H54 (cell line): Measurements from ENCODE around the gene LATS2.
A peak's percentile ranks its signal among the peaks of the same experiment; 100 is the strongest.

Experiments used
- DNase-seq: peaks from one replicate; pipeline ENCODE4 v3.0.0; 2011; ENCODE audit warnings: low spot score, mixed read lengths; ENCODE audit not compliant: insufficient read length
- FAIRE-seq: peaks from 3 replicates; lab custom pipeline; 2011; peaks lifted over from hg19 to GRCh38; lab: Jason Lieb, UNC
- POLR2A ChIP-seq: IDR thresholded peaks from 2 replicates; pipeline ENCODE4 v1.6.1; 2011; ENCODE audit warnings: low read depth, mild to moderate bottlenecking, low read length

The LATS2 gene

DNA sequence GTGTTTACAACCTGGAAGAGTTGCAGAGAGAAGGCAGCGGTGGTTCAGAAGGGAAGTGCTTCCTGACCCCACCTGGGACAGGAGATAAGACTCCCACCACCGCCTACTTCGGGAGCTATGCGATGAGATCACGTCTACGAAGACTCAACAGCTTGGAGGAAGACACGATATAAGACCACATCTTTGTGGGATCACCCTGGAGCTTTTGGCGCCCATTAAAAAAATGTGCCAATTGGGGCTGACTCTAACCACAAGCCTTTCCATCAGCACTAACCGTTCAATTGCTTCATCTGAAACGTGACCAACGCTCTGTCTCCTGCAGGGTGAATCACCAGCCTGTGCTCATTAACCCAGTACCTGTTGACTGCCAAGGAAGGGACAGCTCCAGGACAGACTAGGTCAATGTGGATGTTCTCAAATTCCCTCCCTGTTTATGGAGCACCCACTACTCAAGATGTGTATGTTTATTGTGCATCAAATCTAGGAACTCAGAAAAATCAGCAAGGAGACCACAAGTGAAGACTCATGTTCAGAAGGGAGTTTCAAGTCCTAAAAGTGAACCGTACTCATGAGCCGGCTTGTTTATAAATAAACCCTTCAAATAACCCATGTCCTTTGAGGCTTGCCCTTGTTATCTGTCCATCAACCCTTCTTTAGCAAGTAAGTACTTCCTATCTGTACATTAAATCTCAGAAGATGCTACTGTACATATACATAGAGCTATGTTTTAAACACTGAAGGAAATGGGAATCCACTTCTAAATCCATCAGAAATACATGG, 67.5 kb downstream of the LATS2 start:
- DNase-seq, result peak; percentile 23
- no peak for TF ChIP-seq POLR2A
- no peak for FAIRE-seq

DNA sequence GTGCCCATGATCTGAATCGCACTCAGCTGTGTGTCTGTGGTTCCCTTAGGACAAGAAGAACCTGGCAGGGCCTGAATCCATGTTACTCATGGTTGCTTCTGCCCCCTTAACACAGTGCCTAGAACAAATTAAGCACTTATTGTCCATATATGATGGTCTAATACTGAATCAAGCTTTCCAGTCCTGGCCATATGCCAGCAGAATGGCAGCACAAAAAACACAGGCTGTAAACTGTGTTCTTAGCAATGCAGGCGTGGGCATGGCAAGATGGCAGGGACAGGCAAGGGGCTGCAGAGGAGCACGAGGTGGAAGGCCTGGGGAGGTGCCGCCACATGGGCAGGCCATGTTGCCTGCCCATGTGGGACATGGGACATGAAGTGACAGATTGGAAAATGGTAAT, 68.2 kb downstream of the LATS2 start:
- no peak for TF ChIP-seq POLR2A
- FAIRE-seq (no peak), DNase-seq (no peak)

DNA sequence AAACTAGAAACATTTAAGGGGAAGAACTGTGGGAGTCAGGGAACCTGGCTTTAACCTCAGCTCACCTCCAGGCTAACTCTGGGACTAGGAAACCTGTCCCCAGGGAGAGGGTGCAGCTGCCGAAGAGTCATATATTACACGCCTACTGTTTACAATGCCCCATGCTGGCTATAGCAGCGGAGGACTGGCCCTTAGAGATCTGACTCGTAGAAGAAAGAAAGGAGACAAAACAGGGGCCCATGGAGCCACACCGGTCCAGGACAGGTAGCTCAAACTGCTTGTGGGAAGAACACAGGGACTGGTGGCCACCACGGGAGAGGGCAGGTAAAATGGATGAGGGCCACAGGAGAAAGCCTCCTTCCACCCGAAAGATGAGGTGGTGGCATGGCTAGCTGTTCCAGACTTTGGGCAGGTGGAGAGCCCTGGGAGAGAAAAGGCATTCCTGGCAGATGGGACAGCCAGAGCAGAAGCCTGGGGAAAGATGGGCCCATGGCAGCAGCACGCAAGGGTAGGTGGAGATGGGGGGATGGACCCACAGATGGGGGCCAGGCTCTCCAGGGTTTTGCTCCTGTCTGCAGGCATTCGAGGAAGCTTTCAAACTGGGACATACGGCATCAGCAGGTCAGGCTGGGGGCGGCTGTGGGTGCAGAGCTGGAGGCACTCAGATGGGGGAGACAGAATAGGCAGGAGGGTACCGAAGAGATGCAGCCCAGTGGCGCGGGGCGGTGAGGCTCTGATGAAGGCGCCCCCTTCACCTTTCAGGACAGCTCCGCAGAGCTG, 69.5 kb downstream of the LATS2 start:
- FAIRE-seq, result no peak
- no peak for TF ChIP-seq POLR2A
- no peak for DNase-seq

DNA sequence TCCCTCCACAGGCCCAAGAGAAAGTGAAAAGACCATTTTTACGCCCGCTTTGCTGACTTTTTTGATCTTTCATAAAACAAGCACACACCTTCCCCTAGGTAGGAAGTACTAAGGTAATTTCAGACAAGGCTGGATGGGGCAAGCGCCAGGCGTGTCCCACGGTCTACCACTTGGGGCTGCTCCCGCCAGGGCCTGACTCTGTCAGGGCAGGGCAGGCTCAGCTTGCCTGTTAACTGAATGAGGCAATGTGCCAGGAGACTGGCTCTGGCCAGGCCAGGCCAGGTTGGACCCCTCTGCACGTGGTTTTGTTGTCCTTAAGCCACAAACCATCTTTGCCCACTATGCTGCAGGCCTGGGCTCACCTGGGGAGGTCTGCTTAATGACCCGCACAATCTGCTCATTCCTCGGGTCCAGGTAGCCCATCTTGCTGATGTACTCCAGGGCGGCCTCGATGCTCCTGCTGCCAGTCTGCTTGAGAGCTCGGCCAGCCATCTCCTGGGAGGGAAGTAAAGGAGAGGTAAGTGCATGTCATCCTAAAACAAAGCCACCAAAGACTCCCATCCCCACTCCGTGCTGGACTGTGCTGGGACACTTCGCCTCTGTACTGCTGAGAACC, 70.4 kb downstream of the LATS2 start:
- TF ChIP-seq POLR2A, result no peak
- no peak for FAIRE-seq
- no peak for DNase-seq

DNA sequence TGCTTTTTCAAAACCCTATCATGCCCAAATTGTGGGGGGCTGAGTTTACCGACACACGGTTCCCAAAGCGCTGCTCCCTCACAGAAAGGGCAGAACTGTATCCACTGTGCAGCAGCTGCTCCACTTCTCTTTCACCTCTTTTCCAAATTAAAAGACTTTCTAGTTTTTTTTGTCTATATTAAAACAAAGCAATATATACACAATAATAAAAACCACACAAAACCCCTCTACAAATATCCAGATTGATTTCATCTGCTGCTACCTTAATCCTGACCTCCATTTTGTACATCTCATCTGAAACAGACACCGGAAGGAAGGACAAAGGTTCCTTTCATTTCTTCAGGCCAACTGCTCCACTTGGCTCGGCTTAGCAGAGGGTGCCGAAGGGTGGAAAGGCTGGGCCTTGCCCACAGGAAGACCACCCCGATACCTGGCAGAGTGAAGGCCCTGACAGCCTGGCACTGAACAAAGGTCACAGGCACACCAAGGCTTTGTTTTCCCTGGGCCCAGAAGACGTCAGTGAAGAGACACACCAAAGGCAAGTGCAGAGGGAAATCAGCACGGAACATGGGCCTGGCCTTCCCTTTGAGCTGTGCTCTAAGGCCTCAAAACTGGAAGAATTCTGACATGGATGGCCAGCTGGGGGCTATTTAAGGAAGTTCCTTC, 71.6 kb downstream of the LATS2 start:
- DNase-seq, result no peak
- no peak for TF ChIP-seq POLR2A

DNA sequence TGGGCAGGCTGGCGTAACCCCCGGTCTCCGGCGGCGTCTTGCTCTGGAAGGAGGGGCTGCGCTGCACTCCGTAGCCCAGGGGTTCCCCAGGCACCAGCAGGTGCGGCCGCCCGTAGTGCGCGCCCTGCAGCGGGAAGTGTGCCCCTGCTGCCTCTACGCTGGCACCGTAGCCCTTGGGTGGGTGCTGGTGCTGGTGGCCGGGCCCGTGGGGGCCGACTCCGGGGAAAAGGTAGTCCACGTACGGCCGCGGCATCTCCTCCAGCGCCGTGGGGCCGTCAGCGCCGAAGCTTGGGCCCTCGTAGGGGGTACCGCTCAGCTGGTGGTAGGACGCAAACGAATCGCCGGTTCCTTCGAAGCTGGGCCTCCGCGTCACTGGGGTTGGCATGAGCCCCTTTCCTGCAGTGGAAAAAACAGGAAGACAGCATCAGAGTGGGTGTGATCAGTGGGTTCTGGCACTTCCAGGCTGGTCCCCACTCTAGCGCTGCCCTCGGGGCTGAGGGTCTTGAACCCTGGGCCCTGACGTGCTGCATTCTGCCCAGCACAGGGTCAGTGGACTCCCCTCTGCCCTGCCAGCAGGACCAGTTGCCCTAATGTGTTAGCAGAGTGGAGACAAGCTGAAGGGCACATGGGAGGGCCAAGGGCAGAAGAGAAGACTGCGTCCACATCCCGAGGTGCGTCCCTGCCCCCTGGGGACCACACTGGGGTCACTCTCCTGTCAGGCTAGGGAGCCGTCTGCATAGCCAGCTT, 72.3 kb downstream of the LATS2 start:
- FAIRE-seq (no peak), DNase-seq (no peak)

More for the DNA sequence above, 71.6 kb downstream of the LATS2 start:
- FAIRE-seq, result no peak

DNA sequence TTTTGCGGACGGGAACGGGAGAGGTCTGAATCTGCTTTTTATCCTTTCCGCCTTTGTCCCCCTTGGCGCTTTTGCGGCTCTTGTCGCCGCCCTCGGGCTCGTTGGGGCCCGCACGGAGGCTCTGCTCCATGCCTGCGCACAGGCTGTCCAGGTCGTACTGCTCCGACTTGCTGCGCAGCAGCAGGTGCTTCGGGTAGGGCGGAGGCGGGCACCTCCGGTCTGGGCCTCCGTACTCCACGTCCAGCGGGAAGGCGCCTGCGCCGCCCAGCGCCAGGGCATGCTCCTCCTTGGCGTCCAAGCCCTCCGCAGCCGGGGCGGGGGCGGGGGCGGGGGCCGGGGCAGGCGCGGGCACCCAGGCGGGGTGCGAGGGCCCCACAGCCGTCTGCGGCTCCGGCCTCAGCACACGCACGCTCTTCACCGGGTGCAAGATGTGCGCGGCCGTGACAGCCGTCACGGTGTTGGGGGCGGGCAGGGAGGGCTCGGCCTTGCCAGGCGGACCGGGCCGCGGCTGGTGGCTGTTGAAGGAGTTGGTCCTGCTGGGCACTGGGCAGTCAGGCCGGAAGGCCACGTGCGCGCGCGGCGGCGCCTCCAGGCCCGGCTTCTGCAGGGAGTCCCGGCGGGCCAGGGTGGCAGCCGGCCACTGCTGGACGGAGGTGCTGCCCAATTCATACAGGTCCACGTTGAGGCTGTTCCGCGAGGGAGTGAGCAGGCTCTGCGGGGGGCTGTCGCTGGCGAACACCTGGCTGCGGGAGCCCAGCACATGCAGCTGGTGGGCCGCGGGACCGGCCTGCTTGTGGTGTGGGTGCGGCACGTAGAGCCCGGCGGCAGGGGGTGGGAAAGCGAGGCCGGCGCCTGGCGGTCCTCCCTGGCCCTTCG, 73.1 kb downstream of the LATS2 start:
- no peak for FAIRE-seq

More for the DNA sequence above, 72.3 kb downstream of the LATS2 start:
- TF ChIP-seq POLR2A, result no peak

DNA sequence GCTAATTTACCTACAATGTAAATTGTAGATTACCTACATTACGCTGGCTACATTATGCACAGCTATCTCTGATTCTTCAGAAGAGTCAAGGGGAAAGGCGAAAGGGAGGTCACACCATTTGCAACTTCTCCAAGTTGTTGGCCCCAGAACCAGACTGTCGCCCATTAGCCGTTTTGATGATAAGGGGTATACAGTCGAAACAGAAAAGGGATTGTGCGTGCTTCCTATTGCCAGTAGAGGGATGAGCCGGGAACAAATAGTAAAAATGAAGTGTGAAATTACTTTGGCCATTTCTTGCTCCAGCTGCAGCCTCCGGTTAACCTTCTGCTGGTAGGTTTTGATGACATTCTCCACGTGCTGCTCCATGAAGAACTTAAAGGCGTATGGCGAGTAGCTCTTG, 73.8 kb downstream of the LATS2 start:
- DNase-seq, result no peak
- no peak for TF ChIP-seq POLR2A
- FAIRE-seq, result no peak

More for the DNA sequence above, 73.1 kb downstream of the LATS2 start:
- no peak for DNase-seq
- TF ChIP-seq POLR2A, result no peak

DNA sequence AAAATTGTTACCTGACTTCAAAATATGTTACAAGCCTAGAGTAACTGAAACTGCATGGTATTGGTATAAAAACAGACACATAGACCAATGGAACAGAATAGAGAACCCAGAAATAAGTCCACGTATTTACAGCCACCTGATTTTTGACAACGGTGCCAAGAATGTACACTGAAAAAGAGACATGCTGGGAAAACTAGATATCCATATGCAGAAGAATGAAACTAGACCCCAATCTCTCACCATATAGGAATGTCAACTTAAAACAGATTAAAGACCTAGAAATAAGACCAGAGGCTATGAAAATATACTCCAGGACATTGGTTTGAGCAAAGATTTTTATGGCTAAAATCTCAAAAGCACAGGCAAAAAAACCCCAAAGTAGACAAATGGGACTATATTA, 76.5 kb downstream of the LATS2 start:
- no peak for TF ChIP-seq POLR2A
- no peak for FAIRE-seq
- DNase-seq, result no peak

DNA sequence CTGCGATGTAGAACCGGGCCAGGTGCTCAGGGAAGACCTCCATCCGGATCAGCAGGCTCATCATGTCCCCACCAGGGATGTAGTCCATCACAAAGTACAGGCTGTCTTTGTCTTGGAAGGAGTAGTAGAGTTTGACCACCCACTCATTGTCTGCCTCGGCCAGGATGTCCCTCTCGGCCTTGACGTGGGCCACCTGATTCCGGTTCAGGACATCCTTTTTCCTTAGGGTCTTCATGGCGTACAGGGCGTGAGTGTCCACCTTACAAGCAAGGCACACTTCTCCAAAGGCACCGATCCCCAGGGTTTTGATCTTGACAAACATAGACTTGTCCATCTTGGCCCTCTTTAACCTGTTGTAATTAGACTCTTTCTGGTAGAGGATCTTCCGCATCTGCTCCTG, 78.0 kb downstream of the LATS2 start:
- DNase-seq, result no peak
- no peak for FAIRE-seq
- no peak for TF ChIP-seq POLR2A

DNA sequence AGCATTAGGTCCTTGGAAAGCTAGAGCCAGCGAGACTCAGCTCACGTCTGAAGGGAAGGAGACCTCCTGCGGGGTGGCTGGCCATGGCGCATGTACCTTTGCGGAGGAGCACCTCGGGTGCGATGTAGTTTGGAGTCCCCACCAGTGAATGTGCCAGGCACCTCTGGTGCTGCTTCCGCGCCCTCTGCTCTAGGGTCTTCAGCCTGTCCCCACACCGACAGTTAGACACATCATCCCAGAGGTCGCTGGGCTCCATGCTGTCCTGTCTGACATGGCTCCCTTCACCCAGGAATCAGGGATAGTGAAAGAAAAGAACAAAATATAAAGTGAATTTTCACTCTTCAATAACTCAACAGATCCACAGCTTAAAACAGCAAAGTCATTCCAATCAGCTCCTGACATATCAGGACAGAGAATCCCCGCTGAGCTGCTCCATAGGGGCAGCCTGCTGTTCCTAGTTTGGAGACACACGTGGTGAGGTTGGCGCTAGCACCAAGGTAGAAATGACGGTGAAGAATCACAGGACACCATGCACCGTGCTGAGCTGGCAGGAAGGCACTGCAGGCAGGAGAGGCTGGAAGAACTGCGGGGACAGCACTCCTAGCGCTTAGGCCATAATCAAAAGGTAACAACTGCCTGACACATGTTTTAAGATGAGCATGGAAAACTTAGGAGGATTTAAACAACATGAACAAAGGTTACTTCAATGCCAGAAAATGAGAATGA, 79.9 kb downstream of the LATS2 start:
- no peak for DNase-seq
- FAIRE-seq, result no peak
- TF ChIP-seq POLR2A, result no peak

DNA sequence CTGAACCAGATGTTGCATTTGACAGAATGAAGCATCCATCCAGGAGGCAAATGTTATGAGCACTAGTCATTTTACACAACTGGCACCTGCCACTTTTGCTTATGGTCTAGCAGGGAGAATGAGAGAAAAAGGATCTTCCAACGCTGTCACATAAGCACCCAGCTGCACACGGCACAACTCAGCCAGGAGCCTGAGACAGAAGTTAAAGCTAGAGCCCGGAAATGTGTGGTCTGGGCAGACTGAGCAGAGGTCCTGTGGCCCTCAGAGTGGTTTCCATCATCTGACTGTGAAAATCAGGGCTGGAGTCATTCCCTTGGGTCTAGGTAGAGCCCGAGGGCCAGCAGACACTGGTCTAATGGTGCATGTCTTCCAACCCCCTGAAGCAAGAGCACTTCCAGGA, 80.5 kb downstream of the LATS2 start:
- FAIRE-seq (no peak), DNase-seq (no peak)
- no peak for TF ChIP-seq POLR2A
